B cell (primary cell): ENCODE data around the gene PIP4K2A. TPM values are rescaled to one million over a fixed set of nuclear protein-coding genes. Genes with fewer than 3 reads are reported as not detected.
"Not testable (repeated sequence)": the region's sequence is repeated elsewhere in the genome, so short reads cannot be mapped to it uniquely, and the experiment has no call there.

Source experiments
- ATAC-seq: fragments of 200-7000 bp; cut with Tn5 transposase; one replicate; pipeline ENCODE4 v1.10.0; 2021; ENCODE audit warnings: low read depth, mild to moderate bottlenecking, moderate number of reproducible peaks, moderate library complexity
- CTCF ChIA-PET: fragments of 350-600 bp; sonication (Branson Sonifier 250); formaldehyde crosslinking; loops from one replicate; lab custom pipeline; 2021; ENCODE audit warnings: antibody characterized with exemption, inconsistent platforms; lab: Charles Lee
- POLR2A ChIA-PET: fragments of 350-600 bp; sonication (Branson Sonifier 250); formaldehyde crosslinking; loops from one replicate; lab custom pipeline; 2021; ENCODE audit warnings: antibody characterized with exemption; lab: Charles Lee
- DNase-seq: peaks from one replicate; pipeline ENCODE4 v3.0.0; 2013
- H2AFZ ChIP-seq: 2 replicates; pipeline ENCODE4 v1.6.1; 2012; ENCODE audit warnings: mild to moderate bottlenecking, low read depth, low read length; ENCODE audit not compliant: insufficient read depth, poor library complexity, severe bottlenecking
- H3K27ac ChIP-seq, 2 donors: 1 replicate in 1 of 2; 2 replicates in 1 of 2; pipeline ENCODE4 v1.5.1; 2012 to 2013; ENCODE audit warnings: low read length in 2 of 2, mild to moderate bottlenecking in 2 of 2, moderate library complexity in 1 of 2
- H3K27me3 ChIP-seq, 4 experiments: fragments of 200-600 bp in 1 of 4; sonication (generic) in 1 of 4; replicated peaks in 1 of 4; 1 replicate in 2 of 4; 2 replicates in 2 of 4; pipeline versions ENCODE4 v1.6.1 to v1.7.0; 2013 to 2016; ENCODE audit warnings: low read length in 3 of 4, mild to moderate bottlenecking in 2 of 4, mixed read lengths in 1 of 4, moderate library complexity in 1 of 4; ENCODE audit not compliant: insufficient read depth in 4 of 4, control insufficient read depth in 3 of 4; ENCODE audit errors: control extremely low read depth in 1 of 4
- H3K36me3 ChIP-seq, 2 experiments: replicated peaks in 1 of 2; 1 replicate in 1 of 2; 2 replicates in 1 of 2; pipeline versions ENCODE4 v1.6.1 to v1.7.1; 2013; ENCODE audit warnings: low read length in 1 of 2; ENCODE audit not compliant: insufficient read depth in 2 of 2, control insufficient read depth in 1 of 2; ENCODE audit errors: control extremely low read depth in 1 of 2, extremely low read depth in 1 of 2
- H3K4me1 ChIP-seq, 2 donors: fragments of 200-600 bp in 1 of 2; sonication (generic) in 1 of 2; 1 replicate in 1 of 2; 2 replicates in 1 of 2; pipeline versions ENCODE4 v1.5.1 to v1.6.1; 2013 to 2017; ENCODE audit warnings: low read length in 2 of 2; ENCODE audit not compliant: control insufficient read depth in 2 of 2, insufficient read depth in 2 of 2
- H3K4me2 ChIP-seq: replicated peaks from 2 replicates; pipeline ENCODE3; 2012; ENCODE audit warnings: mild to moderate bottlenecking, low read depth, low read length; ENCODE audit not compliant: poor library complexity, severe bottlenecking
- H3K4me3 ChIP-seq, 5 experiments: fragments of 200-600 bp in 1 of 5; sonication (generic) in 1 of 5; 1 replicate in 3 of 5; 2 replicates in 2 of 5; pipeline versions ENCODE4 v1.5.1 to v1.7.0; 2011 to 2016; ENCODE audit warnings: low read length in 4 of 5, mild to moderate bottlenecking in 4 of 5, low read depth in 2 of 5, control low read depth in 1 of 5, moderate library complexity in 1 of 5; ENCODE audit not compliant: insufficient read depth in 1 of 5; ENCODE audit errors: control extremely low read depth in 1 of 5, extremely low read depth in 1 of 5
- H3K79me2 ChIP-seq: fragments of 200-600 bp; sonication (generic); one replicate; pipeline ENCODE4 v1.6.0; 2016; ENCODE audit warnings: low read length; ENCODE audit not compliant: control insufficient read depth, insufficient read depth
- H3K9ac ChIP-seq: fragments of 200-600 bp; sonication (generic); 2 replicates; pipeline ENCODE4 v1.6.1; 2017; ENCODE audit warnings: mild to moderate bottlenecking, low read length, moderate library complexity
- H3K9me3 ChIP-seq, 3 donors: one replicate each; pipeline versions ENCODE4 v1.6.1 to v1.7.1; 2013; ENCODE audit warnings: low read length in 2 of 3; ENCODE audit not compliant: control insufficient read depth in 2 of 3, insufficient read depth in 1 of 3; ENCODE audit errors: control extremely low read depth in 1 of 3
- H4K20me1 ChIP-seq: 2 replicates; pipeline ENCODE4 v1.6.0; 2012; ENCODE audit warnings: mild to moderate bottlenecking, low read length; ENCODE audit not compliant: insufficient read depth, control insufficient read depth, poor library complexity, severe bottlenecking
- H3K27ac Mint-ChIP-seq: one replicate; pipeline ENCODE4 v1.8.0; 2021; ENCODE audit warnings: mixed read lengths
- H3K27me3 Mint-ChIP-seq: one replicate; pipeline ENCODE4 v1.8.0; 2021; ENCODE audit warnings: mixed read lengths
- H3K4me1 Mint-ChIP-seq: one replicate; pipeline ENCODE4 v1.8.0; 2021; ENCODE audit warnings: mixed read lengths
- H3K4me3 Mint-ChIP-seq: one replicate; pipeline ENCODE4 v1.8.0; 2021; ENCODE audit warnings: mixed read lengths
- H3K9me3 Mint-ChIP-seq: one replicate; pipeline ENCODE4 v1.8.0; 2022; ENCODE audit warnings: mixed read lengths; ENCODE audit not compliant: insufficient read depth
- WGBS: methylation state at CpG from one replicate; pipeline ENCODE4 v1.1.5; 2013; ENCODE audit warnings: missing lambda C conversion rate; ENCODE audit not compliant: insufficient coverage; 5-methylcytosine and 5-hydroxymethylcytosine counted together
- intact Hi-C: fragments of 100-400 bp; cut with micrococcal nuclease; formaldehyde crosslinking; loops from one replicate; pipeline ENCODE4 v1.10.0; 2022
- polyA plus RNA-seq: library from polyadenylated mRNA; depleted of rRNA; stranded (reverse); fragments of >200 nt; gene quantifications from 2 replicates; pipeline ENCODE4 v1.2.3, GENCODE V29; 2012
- total RNA-seq, 2 donors: library from RNA; stranded (reverse); fragments of 120-200 nt in 1 of 2; gene quantifications; 1 replicate in 1 of 2; 2 replicates in 1 of 2; pipeline versions ENCODE4 v1.2.3 to v1.2.4, GENCODE V29; 2013 to 2022

The PIP4K2A gene
- total and polyA plus RNA-seq, 2 donors (not counting 1 experiment from before 2014, with no cell fraction given), result 21.8 to 103 TPM

DNA sequence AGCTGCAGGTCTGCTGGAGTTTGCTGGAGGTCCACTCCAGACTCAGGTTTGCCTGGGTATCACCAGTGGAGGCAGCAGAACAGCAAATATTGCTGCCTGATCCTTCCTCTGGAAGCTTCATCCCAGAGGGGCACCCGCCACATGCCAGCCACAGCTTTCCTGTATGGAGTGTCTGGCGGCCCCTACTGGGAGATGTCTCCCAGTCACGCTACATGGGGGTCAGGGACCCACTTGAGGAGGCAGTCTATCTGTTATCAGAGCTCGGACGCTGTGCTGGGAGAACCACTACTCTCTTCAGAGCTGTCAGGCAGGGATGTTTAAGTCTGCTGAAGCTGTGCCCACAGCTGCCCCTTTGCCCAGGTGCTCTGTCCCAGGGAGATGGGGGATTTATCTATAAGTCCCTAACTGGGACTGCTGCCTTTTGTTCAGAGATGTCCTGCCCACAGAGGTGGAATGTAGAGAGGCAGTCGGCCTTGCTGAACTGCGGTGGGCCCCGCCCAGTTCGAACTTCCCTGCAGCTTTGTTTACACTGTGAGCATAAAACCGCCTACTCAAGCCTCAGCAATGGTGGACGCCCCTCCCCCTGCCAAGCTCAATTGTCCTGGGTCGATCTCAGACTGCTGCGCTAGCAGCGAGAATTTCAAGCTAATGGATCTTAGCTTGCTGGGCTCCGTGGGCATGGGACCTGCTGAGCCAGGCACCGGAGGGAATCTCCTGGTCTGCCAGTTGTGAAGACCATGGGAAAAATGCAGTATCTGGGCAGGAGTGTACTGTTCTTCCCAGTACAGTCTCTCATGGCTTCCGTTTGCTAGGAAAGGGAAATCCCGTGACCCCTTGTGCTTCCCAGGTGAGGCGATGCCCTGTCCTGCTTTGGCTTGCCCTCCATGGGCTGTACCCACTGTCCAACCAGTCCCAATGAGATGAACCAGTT is 200.6 kb downstream of the PIP4K2A start:
- CTCF ChIA-PET, H3K4me3 ChIP-seq, H4K20me1 ChIP-seq, intact Hi-C loops, H2AFZ ChIP-seq, H3K9me3 Mint-ChIP-seq, H3K27ac Mint-ChIP-seq, H3K27me3 ChIP-seq, POLR2A ChIA-PET, H3K9ac ChIP-seq, ATAC-seq, H3K27ac ChIP-seq, H3K36me3 ChIP-seq, H3K4me2 ChIP-seq, H3K4me1 Mint-ChIP-seq, DNase-seq, H3K4me3 Mint-ChIP-seq, H3K79me2 ChIP-seq: not testable (repeated sequence)
- H3K9me3 ChIP-seq, result peaks cover 0 to 13% (median 1%) of the 10 kb centered on the region in 3 donors
- peaks cover 0 to 11% of the 10 kb centered on the region in 2 donors for H3K4me1 ChIP-seq
- WGBS, result 94% methylated on average over 19 of the region's 19 CpGs
- peaks cover 16% of the 10 kb centered on the region for H3K27me3 Mint-ChIP-seq

DNA sequence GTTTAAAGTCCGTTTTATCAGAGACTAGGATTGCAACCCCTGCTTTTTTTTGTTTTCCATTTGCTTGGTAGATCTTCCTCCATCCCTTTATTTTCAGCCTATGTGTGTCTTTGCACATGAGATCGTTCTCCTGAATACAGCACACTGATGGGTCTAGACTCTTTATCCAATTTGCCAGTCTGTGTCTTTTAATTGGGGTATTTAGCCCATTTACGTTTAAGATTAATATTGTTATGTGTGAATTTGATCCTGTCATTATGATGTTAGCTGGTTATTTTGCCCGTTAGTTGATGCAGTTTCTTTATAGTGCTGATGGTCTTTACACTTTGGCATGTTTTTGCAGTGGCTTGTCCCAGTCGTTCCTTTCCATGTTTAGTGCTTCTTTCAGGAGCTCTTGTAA is 202.4 kb downstream of the PIP4K2A start:
- H3K9ac ChIP-seq, H3K27ac Mint-ChIP-seq, H4K20me1 ChIP-seq, H3K4me3 ChIP-seq, H3K36me3 ChIP-seq, H3K79me2 ChIP-seq, H3K27me3 ChIP-seq, intact Hi-C loops, H3K4me1 Mint-ChIP-seq, H3K4me3 Mint-ChIP-seq, H3K9me3 Mint-ChIP-seq, CTCF ChIA-PET, DNase-seq, H2AFZ ChIP-seq, H3K27ac ChIP-seq, ATAC-seq, H3K4me2 ChIP-seq, POLR2A ChIA-PET: not testable (repeated sequence)
- H3K27me3 Mint-ChIP-seq, result peaks cover 16% of the 10 kb centered on the region
- peaks cover 3 to 11% of the 10 kb centered on the region in 2 donors for H3K4me1 ChIP-seq
- WGBS, result 96% methylated on average over 3 of the region's 5 CpGs
- H3K9me3 ChIP-seq, result peaks cover 0 to 13% (median 0%) of the 10 kb centered on the region in 3 donors

DNA sequence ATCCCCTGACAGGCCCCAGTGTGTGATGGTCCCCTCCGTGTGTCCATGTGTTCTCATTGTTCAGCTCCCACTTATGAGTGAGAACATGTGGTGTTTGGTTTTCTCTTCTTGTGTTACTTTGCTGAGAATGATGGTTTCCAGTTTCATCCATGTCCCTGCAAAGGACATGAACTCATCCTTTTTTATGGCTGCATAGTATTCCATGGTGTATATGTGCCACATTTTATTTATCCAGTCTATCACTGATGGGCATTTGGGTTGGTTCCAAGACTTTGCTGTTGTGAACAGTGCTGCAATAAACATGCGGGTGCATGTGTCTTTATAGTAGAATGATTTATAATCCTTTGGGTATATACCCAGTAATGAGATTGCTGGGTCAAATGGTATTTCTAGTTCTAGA is 206.2 kb downstream of the PIP4K2A start:
- H3K27me3 ChIP-seq, H3K4me3 ChIP-seq, H3K36me3 ChIP-seq, H3K9ac ChIP-seq, H3K4me3 Mint-ChIP-seq, H4K20me1 ChIP-seq, H3K27me3 Mint-ChIP-seq, H3K27ac ChIP-seq, POLR2A ChIA-PET, CTCF ChIA-PET, H3K9me3 Mint-ChIP-seq, H3K27ac Mint-ChIP-seq, ATAC-seq, DNase-seq, H3K9me3 ChIP-seq, intact Hi-C loops, H2AFZ ChIP-seq, H3K79me2 ChIP-seq, H3K4me2 ChIP-seq: not testable (repeated sequence)
- H3K4me1 ChIP-seq, result peaks cover 17 to 20% of the 10 kb centered on the region in 2 donors
- H3K4me1 Mint-ChIP-seq, result peaks cover 22% of the 10 kb centered on the region
- WGBS, result no CpG with 5 or more reads among the region's 2 CpGs
